Endodermal cell (in vitro differentiated cells): ENCODE data around the gene DEPDC1. TPM values are rescaled to one million over a fixed set of nuclear protein-coding genes. Genes with fewer than 3 reads are reported as not detected.

ENCODE experiments used
- DNase-seq: peaks from one replicate; pipeline ENCODE4 v3.0.0-alpha.2; 2017
- H3K27ac ChIP-seq: 2 replicates; pipeline ENCODE4 v1.5.1; 2013; ENCODE audit warnings: mild to moderate bottlenecking, low read depth, low read length, moderate library complexity
- H3K27me3 ChIP-seq: 2 replicates; pipeline ENCODE4 v1.6.1; 2013; ENCODE audit warnings: mild to moderate bottlenecking, low read length, moderate library complexity; ENCODE audit not compliant: insufficient read depth, control insufficient read depth, poor library complexity, severe bottlenecking
- H3K36me3 ChIP-seq: 2 replicates; pipeline ENCODE4 v1.7.0; 2013; ENCODE audit warnings: mild to moderate bottlenecking, low read length, moderate library complexity; ENCODE audit not compliant: control insufficient read depth, insufficient read depth
- H3K4me1 ChIP-seq: one replicate; pipeline ENCODE4 v1.7.0; 2013; ENCODE audit warnings: low read length; ENCODE audit not compliant: control insufficient read depth, insufficient read depth
- H3K4me3 ChIP-seq: 2 replicates; pipeline ENCODE4 v1.5.1; 2013; ENCODE audit warnings: mild to moderate bottlenecking, low read length, moderate library complexity
- H3K9ac ChIP-seq: 2 replicates; pipeline ENCODE4 v1.6.1; 2013; ENCODE audit warnings: mild to moderate bottlenecking, low read length, moderate library complexity; ENCODE audit not compliant: poor library complexity, severe bottlenecking; ENCODE audit errors: extremely low read depth
- H3K9me3 ChIP-seq: 2 replicates; pipeline ENCODE4 v1.6.1; 2013; ENCODE audit warnings: mild to moderate bottlenecking, low read length, moderate library complexity; ENCODE audit not compliant: control insufficient read depth
- H3K27ac Mint-ChIP-seq: 2 replicates; pipeline ENCODE4 v1.8.0; 2020; ENCODE audit warnings: mixed read lengths
- H3K27me3 Mint-ChIP-seq: 2 replicates; pipeline ENCODE4 v1.8.0; 2021; ENCODE audit warnings: mild to moderate bottlenecking, mixed read lengths; ENCODE audit not compliant: insufficient read depth
- H3K36me3 Mint-ChIP-seq: 2 replicates; pipeline ENCODE4 v1.8.0; 2020; ENCODE audit warnings: low read depth, mixed read lengths
- H3K4me1 Mint-ChIP-seq: 2 replicates; pipeline ENCODE4 v1.8.0; 2020; ENCODE audit warnings: mixed read lengths
- H3K4me3 Mint-ChIP-seq: 2 replicates; pipeline ENCODE4 v1.8.0; 2020; ENCODE audit warnings: mild to moderate bottlenecking, moderate library complexity, mixed read lengths
- H3K9me3 Mint-ChIP-seq: 2 replicates; pipeline ENCODE4 v1.8.0; 2020; ENCODE audit warnings: mild to moderate bottlenecking, mixed read lengths
- CTCF ChIP-seq: fragments of 200-600 bp; sonication (generic); conservative IDR thresholded peaks from 2 replicates; pipeline ENCODE4 v1.5.0; 2021; ENCODE audit warnings: antibody characterized with exemption, mild to moderate bottlenecking
- WGBS, 2 experiments: methylation state at CpG; one replicate each; pipeline versions ENCODE4 v1.1.5 to v1.1.7; 2013; ENCODE audit warnings: missing lambda C conversion rate in 2 of 2, mixed read lengths in 1 of 2; ENCODE audit not compliant: insufficient coverage in 1 of 2, insufficient read length in 1 of 2; 5-methylcytosine and 5-hydroxymethylcytosine counted together
- total RNA-seq, 2 donors: library from RNA; stranded (reverse); fragmentation: NEBNext Ultra II Directional in 1 of 2; extraction: Animal tissue kit (Norgen Biotek cat#: 25700) in 1 of 2; gene quantifications; 2 replicates in 1 of 2; 3 replicates in 1 of 2; pipeline ENCODE4 v1.2.1, GENCODE V29; 2021

The DEPDC1 gene
- total RNA-seq, 2 donors from 2014 or later = 25.1 to 40.0 TPM

GRCh38 chr1:68521286-68521685 lies 24.4 kb upstream of the DEPDC1 start:
- Mint-ChIP-seq H3K27me3 (no peaks in the 10 kb centered on the region), H3K4me3 (no peak overlapping the region), H3K27ac (no peak overlapping the region), H3K4me1 (no peaks in the 10 kb centered on the region), H3K36me3 (no peaks in the 10 kb centered on the region), H3K9me3 (no peaks in the 10 kb centered on the region)
- Histone ChIP-seq H3K9ac (no peak overlapping the region), H3K4me1 (no peaks in the 10 kb centered on the region), H3K27me3 (no peaks in the 10 kb centered on the region), H3K36me3 (no peaks in the 10 kb centered on the region), H3K9me3 (no peaks in the 10 kb centered on the region), H3K4me3 (no peak overlapping the region), H3K27ac (no peak overlapping the region)
- no peak for TF ChIP-seq CTCF
- no peak for DNase-seq

GRCh38 chr1:68516066-68516465 lies 19.2 kb upstream of the DEPDC1 start:
- Mint-ChIP-seq H3K4me3 (no peak overlapping the region), H3K27ac (no peak overlapping the region), H3K4me1 (no peaks in the 10 kb centered on the region), H3K27me3 (no peaks in the 10 kb centered on the region), H3K9me3 (peaks cover 6% of the 10 kb centered on the region), H3K36me3 (no peaks in the 10 kb centered on the region)
- no peaks in the 10 kb centered on the region for H3K36me3 ChIP-seq
- H3K27me3 ChIP-seq = no peaks in the 10 kb centered on the region
- no peak overlapping the region for H3K4me3 ChIP-seq
- DNase-seq = no peak
- no peak overlapping the region for H3K27ac ChIP-seq
- H3K4me1 ChIP-seq = no peaks in the 10 kb centered on the region
- peaks cover 7% of the 10 kb centered on the region for H3K9me3 ChIP-seq
- TF ChIP-seq CTCF = no peak
- WGBS, 2 experiments = 95% methylated on average over 2 of the region's 2 CpGs; no CpG with 5 or more reads in 1 of the 2 experiments
- no peak overlapping the region for H3K9ac ChIP-seq

- WGBS, 2 experiments = 94% methylated on average over 2 of the region's 2 CpGs; no CpG with 5 or more reads in 1 of the 2 experiments
These were observed 14.4 kb upstream of the DEPDC1 start for GRCh38 chr1:68511254-68511653.

More at GRCh38 chr1:68511254-68511653, 14.4 kb upstream of the DEPDC1 start:
- H3K27ac Mint-ChIP-seq = no peak overlapping the region
- H3K9me3 Mint-ChIP-seq = peaks cover 11% of the 10 kb centered on the region
- no peak for TF ChIP-seq CTCF
- H3K27me3 Mint-ChIP-seq = no peaks in the 10 kb centered on the region
- no peak overlapping the region for H3K9ac ChIP-seq
- H3K4me1 Mint-ChIP-seq = no peaks in the 10 kb centered on the region
- peaks cover 26% of the 10 kb centered on the region for H3K9me3 ChIP-seq
- H3K36me3 ChIP-seq = no peaks in the 10 kb centered on the region
- no peak overlapping the region for H3K4me3 Mint-ChIP-seq
- no peaks in the 10 kb centered on the region for H3K4me1 ChIP-seq
- no peaks in the 10 kb centered on the region for H3K27me3 ChIP-seq
- H3K4me3 ChIP-seq = no peak overlapping the region
- no peaks in the 10 kb centered on the region for H3K36me3 Mint-ChIP-seq
- H3K27ac ChIP-seq = no peak overlapping the region
- no peak for DNase-seq
